Stimulated activated CD4-positive, alpha-beta T cell treated with anti-CD3 and anti-CD28 coated beads, TNF-alpha, amount 100 ng/mL, for 24 hours (primary cell): ENCODE measurements around the gene ANKRD12.

Experiments used
- DNase-seq, 3 experiments: peaks; one replicate each; pipeline ENCODE4 v3.0.0-alpha.2; 2020; ENCODE audit warnings: low read depth in 3 of 3

The ANKRD12 gene

GRCh38 chr18:9232977-9233376 lies 96.4 kb downstream of the ANKRD12 start:
- no peak for DNase-seq

GRCh38 chr18:9233771-9234440 lies 97.3 kb downstream of the ANKRD12 start:
- DNase-seq = no peak

- no peak for DNase-seq
Observed at GRCh38 chr18:9234528-9234927, 97.9 kb downstream of the ANKRD12 start.

- no peak for DNase-seq
Observed at GRCh38 chr18:9237981-9238380, 101.4 kb downstream of the ANKRD12 start.

- DNase-seq = no peak
Observed at GRCh38 chr18:9239720-9240119, 103.1 kb downstream of the ANKRD12 start.

- no peak for DNase-seq
Observed at GRCh38 chr18:9240270-9240669, 103.7 kb downstream of the ANKRD12 start.

GRCh38 chr18:9243029-9243428 lies 106.4 kb downstream of the ANKRD12 start:
- DNase-seq = no peak

- no peak for DNase-seq
Observed at GRCh38 chr18:9244376-9244775, 107.8 kb downstream of the ANKRD12 start.

GRCh38 chr18:9248661-9249060 lies 112.1 kb downstream of the ANKRD12 start:
- DNase-seq = no peak

- DNase-seq = no peak
Observed at GRCh38 chr18:9249254-9249653, 112.7 kb downstream of the ANKRD12 start.

- DNase-seq = no peak
Observed at GRCh38 chr18:9259173-9259572, 122.6 kb downstream of the ANKRD12 start.

GRCh38 chr18:9260388-9261380 lies 124.1 kb downstream of the ANKRD12 start:
- DNase-seq = no peak

- no peak for DNase-seq
Observed at GRCh38 chr18:9263264-9263663, 126.7 kb downstream of the ANKRD12 start.

GRCh38 chr18:9264797-9265196 lies 128.2 kb downstream of the ANKRD12 start:
- peak in 1 of 3 experiments; percentile 11 for DNase-seq

GRCh38 chr18:9273221-9273620 lies 136.6 kb downstream of the ANKRD12 start:
- DNase-seq = no peak

- no peak for DNase-seq
Observed at GRCh38 chr18:9275890-9276289, 139.3 kb downstream of the ANKRD12 start.

GRCh38 chr18:9278028-9278427 lies 141.4 kb downstream of the ANKRD12 start:
- no peak for DNase-seq

GRCh38 chr18:9280849-9281248 lies 144.3 kb downstream of the ANKRD12 start:
- DNase-seq = no peak

GRCh38 chr18:9281780-9282179 lies 145.2 kb downstream of the ANKRD12 start:
- DNase-seq = no peak

GRCh38 chr18:9283791-9284190 lies 147.2 kb downstream of the ANKRD12 start:
- DNase-seq = no peak

- no peak for DNase-seq
Observed at GRCh38 chr18:9285604-9286003, 149.0 kb downstream of the ANKRD12 start.

- DNase-seq = no peak
Observed at GRCh38 chr18:9287036-9287435, 150.5 kb downstream of the ANKRD12 start.

- no peak for DNase-seq
Observed at GRCh38 chr18:9289698-9290097, 153.1 kb downstream of the ANKRD12 start.
